Measurements from ENCODE around the gene TEPSIN.

- TF ChIP-seq, protein P1, sequence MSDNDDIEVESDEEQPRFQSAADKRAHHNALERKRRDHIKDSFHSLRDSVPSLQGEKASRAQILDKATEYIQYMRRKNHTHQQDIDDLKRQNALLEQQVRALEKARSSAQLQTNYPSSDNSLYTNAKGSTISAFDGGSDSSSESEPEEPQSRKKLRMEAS (IDR thresholded peaks at IDR 0.05; ENCODE audit: insufficient read depth, insufficient read length) = no peak
- no peak for TF ChIP-seq EZH2 (IDR thresholded peaks at IDR 0.05; ENCODE audit: borderline replicate concordance, low read depth, low read length, severe bottlenecking)
- TF ChIP-seq POLR2A (IDR thresholded peaks at IDR 0.05; ENCODE audit: low read depth, low read length) = no peak
- TF ChIP-seq, protein P2, sequence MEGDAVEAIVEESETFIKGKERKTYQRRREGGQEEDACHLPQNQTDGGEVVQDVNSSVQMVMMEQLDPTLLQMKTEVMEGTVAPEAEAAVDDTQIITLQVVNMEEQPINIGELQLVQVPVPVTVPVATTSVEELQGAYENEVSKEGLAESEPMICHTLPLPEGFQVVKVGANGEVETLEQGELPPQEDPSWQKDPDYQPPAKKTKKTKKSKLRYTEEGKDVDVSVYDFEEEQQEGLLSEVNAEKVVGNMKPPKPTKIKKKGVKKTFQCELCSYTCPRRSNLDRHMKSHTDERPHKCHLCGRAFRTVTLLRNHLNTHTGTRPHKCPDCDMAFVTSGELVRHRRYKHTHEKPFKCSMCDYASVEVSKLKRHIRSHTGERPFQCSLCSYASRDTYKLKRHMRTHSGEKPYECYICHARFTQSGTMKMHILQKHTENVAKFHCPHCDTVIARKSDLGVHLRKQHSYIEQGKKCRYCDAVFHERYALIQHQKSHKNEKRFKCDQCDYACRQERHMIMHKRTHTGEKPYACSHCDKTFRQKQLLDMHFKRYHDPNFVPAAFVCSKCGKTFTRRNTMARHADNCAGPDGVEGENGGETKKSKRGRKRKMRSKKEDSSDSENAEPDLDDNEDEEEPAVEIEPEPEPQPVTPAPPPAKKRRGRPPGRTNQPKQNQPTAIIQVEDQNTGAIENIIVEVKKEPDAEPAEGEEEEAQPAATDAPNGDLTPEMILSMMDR (IDR thresholded peaks at IDR 0.05; ENCODE audit: extremely low read depth in 1 of 2, insufficient read depth in 1 of 2, low read depth in 1 of 2, low read length in 2 of 2) = no peak
- no peak for TF ChIP-seq JUN (IDR thresholded peaks at IDR 0.05; ENCODE audit: borderline replicate concordance, insufficient read depth, insufficient read length, low read depth)
These were observed 42.8 kb downstream of the TEPSIN start for GRCh38 chr17:81195941-81196495.

Data from endothelial cell of umbilical vein (primary cell).